SK-N-MC (cell line): ENCODE measurements around the gene IFI30.

Experiments
- EZH2 ChIP-seq: fragments of 200-600 bp; sonication (generic); IDR thresholded peaks from one replicate; pipeline ENCODE4 v1.6.1; 2017; ENCODE audit warnings: antibody characterized with exemption
- POLR2AphosphoS5 ChIP-seq: IDR thresholded peaks from 2 replicates; pipeline ENCODE4 v1.6.1; 2012; ENCODE audit warnings: mild to moderate bottlenecking, low read depth, low read length, borderline replicate concordance

DNA sequence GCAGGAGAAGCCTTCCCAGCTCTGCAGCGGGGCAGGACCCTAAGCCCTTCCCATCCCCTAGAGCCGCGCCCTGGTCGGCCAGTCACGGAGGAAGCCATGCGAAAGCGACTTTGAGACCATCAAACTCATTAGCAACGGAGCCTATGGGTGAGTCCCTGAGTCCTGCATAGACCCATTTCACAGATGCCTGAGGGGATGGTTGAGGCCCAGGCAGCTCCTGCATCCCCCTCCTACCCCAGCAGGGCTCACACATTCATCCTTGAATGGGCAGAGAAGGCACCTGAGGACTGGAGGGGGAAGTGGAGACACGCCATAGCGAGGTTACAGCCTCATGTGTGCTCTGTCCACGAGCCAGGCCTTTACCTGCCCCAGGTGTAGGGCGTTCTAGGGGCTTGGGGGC, 44.8 kb upstream of the IFI30 start:
- TF ChIP-seq EZH2, result no peak
- no peak for TF ChIP-seq POLR2AphosphoS5
